ENCODE results near the gene LRP2BP. TPM values are rescaled to one million over a fixed set of nuclear protein-coding genes. Genes with fewer than 3 reads are reported as not detected.

LRP2BP gene
- total RNA-seq, 2 experiments from 2014 or later = 2.7 to 3.1 TPM

DNA sequence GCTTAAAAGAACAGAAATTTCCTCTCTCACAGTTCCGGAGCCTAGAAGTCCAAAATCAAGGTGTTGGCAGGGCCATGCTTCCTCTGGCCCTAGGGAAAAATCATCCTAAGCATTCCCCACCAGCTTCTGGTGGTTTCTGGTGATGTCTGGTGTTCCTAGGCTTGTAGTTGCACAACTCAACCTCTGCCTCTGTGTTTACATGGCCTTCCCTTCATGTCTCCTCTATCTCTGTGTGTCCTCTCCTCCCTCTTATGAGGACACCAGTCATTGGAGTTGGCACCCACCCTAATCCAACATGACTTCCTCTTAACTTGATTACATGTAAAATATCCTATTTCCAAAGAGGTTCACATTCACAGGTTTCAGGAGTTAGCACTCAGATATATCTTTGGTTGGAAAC is 15.4 kb downstream of the LRP2BP start:
- CTCF ChIA-PET = no interaction called here
- POLR2A ChIA-PET = no interaction called here
- no peaks in the 10 kb centered on the region for H3K36me3 ChIP-seq (ENCODE audit: insufficient read depth, low read length)
- H3K9me3 ChIP-seq (ENCODE audit: control insufficient read depth in 1 of 2, insufficient read depth in 1 of 2, low read length in 2 of 2) = no peaks in the 10 kb centered on the region
- intact Hi-C loops (cut with DNase I, micrococcal nuclease) = no loop called here
- Mint-ChIP-seq H3K9me3 (peaks cover 5% of the 10 kb centered on the region), H3K4me1 (ENCODE audit: low read depth) (peaks cover 12% of the 10 kb centered on the region), H3K36me3 (ENCODE audit: low read depth) (no peaks in the 10 kb centered on the region), H3K27me3 (peaks cover 17% of the 10 kb centered on the region), H3K4me3 (no peak overlapping the region), H3K27ac (no peak overlapping the region)
- no peaks in the 10 kb centered on the region for H3K27me3 ChIP-seq (ENCODE audit: control insufficient read depth in 1 of 2, insufficient read depth in 2 of 2, low read length in 2 of 2)
- TF ChIP-seq, protein P1, sequence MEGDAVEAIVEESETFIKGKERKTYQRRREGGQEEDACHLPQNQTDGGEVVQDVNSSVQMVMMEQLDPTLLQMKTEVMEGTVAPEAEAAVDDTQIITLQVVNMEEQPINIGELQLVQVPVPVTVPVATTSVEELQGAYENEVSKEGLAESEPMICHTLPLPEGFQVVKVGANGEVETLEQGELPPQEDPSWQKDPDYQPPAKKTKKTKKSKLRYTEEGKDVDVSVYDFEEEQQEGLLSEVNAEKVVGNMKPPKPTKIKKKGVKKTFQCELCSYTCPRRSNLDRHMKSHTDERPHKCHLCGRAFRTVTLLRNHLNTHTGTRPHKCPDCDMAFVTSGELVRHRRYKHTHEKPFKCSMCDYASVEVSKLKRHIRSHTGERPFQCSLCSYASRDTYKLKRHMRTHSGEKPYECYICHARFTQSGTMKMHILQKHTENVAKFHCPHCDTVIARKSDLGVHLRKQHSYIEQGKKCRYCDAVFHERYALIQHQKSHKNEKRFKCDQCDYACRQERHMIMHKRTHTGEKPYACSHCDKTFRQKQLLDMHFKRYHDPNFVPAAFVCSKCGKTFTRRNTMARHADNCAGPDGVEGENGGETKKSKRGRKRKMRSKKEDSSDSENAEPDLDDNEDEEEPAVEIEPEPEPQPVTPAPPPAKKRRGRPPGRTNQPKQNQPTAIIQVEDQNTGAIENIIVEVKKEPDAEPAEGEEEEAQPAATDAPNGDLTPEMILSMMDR (IDR thresholded peaks at IDR 0.05) = no peak
- H3K4me1 ChIP-seq (ENCODE audit: insufficient read depth, low read length) = peaks cover 3% of the 10 kb centered on the region
- no peak for ATAC-seq (ENCODE audit: poor library complexity)
- H3K27ac ChIP-seq (ENCODE audit: low read depth in 1 of 2, low read length in 2 of 2) = no peak overlapping the region
- H3K4me3 ChIP-seq (ENCODE audit: low read length) = no peak overlapping the region
- DNase-seq = no peak

DNA sequence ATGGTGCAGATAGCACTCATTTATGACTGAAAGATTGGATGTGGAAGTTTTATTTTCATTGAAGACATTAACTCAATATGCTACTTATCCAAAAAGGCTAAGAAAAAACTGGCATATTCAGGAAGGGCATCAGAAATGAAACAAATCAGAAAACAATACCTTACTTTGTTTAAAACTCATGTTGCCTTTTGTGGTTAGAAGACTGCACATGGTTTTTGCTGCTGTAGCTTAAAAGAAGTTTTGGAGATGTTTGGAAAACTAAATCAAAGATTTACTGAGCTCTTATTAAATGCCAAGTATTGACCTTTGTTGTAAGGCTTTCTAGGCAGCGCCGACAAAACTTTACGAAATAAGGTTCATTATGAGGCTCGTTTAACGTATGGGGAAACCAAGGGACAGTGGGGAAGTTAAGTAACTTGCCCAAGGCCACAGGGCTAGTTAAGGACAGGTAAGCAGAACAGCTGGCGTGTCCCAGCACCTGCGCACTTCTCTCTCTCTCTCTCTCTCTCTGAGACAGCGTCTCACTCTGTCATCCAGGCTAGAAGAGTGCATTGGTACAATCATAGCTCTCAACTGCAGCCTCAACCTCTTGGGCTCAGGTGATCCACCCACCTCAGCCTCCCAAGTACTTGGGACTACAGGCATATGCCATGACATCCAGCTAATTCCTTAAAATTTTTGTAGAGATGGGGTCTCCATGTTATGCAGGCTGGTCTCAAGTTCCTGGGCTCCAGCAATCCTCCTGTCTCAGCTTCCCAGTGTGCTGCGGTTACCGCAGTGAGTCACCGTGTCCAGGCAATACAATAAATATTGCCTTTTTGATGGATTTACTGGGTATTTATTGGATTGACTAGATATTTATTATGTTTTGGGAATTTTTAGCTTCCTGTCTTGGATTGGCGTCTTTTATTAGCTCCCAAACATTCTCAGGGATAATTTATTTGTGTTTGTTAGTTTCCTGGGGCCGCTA is 16.1 kb downstream of the LRP2BP start:
- no peaks in the 10 kb centered on the region for H3K27me3 ChIP-seq (ENCODE audit: control insufficient read depth in 1 of 2, insufficient read depth in 2 of 2, low read length in 2 of 2)
- TF ChIP-seq, protein P1 (IDR thresholded peaks at IDR 0.05) = no peak
- H3K27me3 Mint-ChIP-seq = peaks cover 10% of the 10 kb centered on the region
- H3K4me3 ChIP-seq (ENCODE audit: low read length) = no peak overlapping the region
- H3K4me1 Mint-ChIP-seq (ENCODE audit: low read depth) = peaks cover 5% of the 10 kb centered on the region
- H3K9me3 Mint-ChIP-seq = peaks cover 5% of the 10 kb centered on the region
- ATAC-seq (ENCODE audit: poor library complexity) (no peak), DNase-seq (no peak)
- no peaks in the 10 kb centered on the region for H3K36me3 Mint-ChIP-seq (ENCODE audit: low read depth)
- H3K4me3 Mint-ChIP-seq = no peak overlapping the region
- no peak overlapping the region for H3K27ac ChIP-seq (ENCODE audit: low read depth in 1 of 2, low read length in 2 of 2)
- H3K36me3 ChIP-seq (ENCODE audit: insufficient read depth, low read length) = no peaks in the 10 kb centered on the region
- H3K27ac Mint-ChIP-seq = no peak overlapping the region
- intact Hi-C loops (cut with DNase I, micrococcal nuclease) = no loop called here
- no peaks in the 10 kb centered on the region for H3K4me1 ChIP-seq (ENCODE audit: insufficient read depth, low read length)
- H3K9me3 ChIP-seq (ENCODE audit: control insufficient read depth in 1 of 2, insufficient read depth in 1 of 2, low read length in 2 of 2) = no peaks in the 10 kb centered on the region
- ChIA-PET POLR2A (no interaction called here), CTCF (interaction anchor here (0.6 kb wide), 1 partner anchor 106 kb away, joined by 3 read pairs; no protein-coding TSS in a partner anchor)

DNA sequence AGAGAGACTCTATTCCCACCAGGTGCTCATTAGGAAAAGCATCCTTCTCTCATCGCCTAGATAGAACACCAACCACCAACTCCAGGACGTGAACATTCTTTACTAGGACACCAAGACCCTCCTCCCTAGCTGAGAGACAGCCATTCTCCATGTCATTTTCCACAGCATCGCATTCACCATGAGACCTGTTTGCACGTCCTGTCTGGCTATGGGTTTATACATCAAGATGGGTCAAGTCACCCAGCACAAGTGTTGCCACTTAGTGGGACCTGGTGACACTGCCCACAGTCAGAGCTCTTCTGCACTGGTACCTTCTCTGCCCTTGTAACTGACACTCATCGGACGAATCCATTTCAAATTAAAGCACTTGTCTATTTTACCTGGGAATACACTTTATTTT is 17.5 kb downstream of the LRP2BP start:
- no peaks in the 10 kb centered on the region for H3K27me3 Mint-ChIP-seq
- H3K36me3 ChIP-seq (ENCODE audit: insufficient read depth, low read length) = no peaks in the 10 kb centered on the region
- TF ChIP-seq, protein P1 (IDR thresholded peaks at IDR 0.05) = no peak
- DNase-seq = no peak
- H3K4me3 Mint-ChIP-seq = no peak overlapping the region
- H3K4me1 Mint-ChIP-seq (ENCODE audit: low read depth) = no peaks in the 10 kb centered on the region
- intact Hi-C loops (cut with DNase I, micrococcal nuclease) = no loop called here
- H3K4me3 ChIP-seq (ENCODE audit: low read length) = no peak overlapping the region
- ChIA-PET POLR2A (no interaction called here), CTCF (no interaction called here)
- H3K27ac ChIP-seq (ENCODE audit: low read depth in 1 of 2, low read length in 2 of 2) = no peak overlapping the region
- ATAC-seq (ENCODE audit: poor library complexity) = no peak
- peaks cover 5% of the 10 kb centered on the region for H3K9me3 Mint-ChIP-seq
- no peaks in the 10 kb centered on the region for H3K4me1 ChIP-seq (ENCODE audit: insufficient read depth, low read length)
- no peaks in the 10 kb centered on the region for H3K36me3 Mint-ChIP-seq (ENCODE audit: low read depth)
- H3K9me3 ChIP-seq (ENCODE audit: control insufficient read depth in 1 of 2, insufficient read depth in 1 of 2, low read length in 2 of 2) = no peaks in the 10 kb centered on the region
- no peaks in the 10 kb centered on the region for H3K27me3 ChIP-seq (ENCODE audit: control insufficient read depth in 1 of 2, insufficient read depth in 2 of 2, low read length in 2 of 2)
- H3K27ac Mint-ChIP-seq = no peak overlapping the region

Measured in CD4-positive, alpha-beta T cell (primary cell).